ENCODE data around the gene MGMT.

The MGMT gene

DNA sequence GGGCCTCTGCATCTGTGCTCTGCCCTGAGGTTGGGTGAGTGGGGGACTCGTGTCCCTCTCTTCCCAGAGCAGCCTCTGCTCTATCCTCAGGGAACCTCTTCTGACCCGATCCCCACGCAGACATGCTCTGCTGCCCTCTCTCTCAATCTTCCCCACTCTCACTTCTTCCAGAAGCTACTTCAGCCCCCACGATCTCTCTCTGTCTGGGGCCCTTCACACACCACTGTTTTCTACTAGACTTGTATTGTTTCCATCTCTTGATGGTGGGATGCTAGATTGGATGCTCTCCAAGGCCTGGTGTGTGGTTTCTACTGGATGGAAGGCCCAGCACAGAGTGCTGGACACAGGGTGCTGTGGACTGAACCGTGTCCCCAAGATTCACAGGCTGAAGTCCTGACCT is 10.0 kb downstream of the MGMT start:
- no peak for DNase-seq (ENCODE audit: extremely low read depth, low read depth)
- TF ChIP-seq, protein P1, sequence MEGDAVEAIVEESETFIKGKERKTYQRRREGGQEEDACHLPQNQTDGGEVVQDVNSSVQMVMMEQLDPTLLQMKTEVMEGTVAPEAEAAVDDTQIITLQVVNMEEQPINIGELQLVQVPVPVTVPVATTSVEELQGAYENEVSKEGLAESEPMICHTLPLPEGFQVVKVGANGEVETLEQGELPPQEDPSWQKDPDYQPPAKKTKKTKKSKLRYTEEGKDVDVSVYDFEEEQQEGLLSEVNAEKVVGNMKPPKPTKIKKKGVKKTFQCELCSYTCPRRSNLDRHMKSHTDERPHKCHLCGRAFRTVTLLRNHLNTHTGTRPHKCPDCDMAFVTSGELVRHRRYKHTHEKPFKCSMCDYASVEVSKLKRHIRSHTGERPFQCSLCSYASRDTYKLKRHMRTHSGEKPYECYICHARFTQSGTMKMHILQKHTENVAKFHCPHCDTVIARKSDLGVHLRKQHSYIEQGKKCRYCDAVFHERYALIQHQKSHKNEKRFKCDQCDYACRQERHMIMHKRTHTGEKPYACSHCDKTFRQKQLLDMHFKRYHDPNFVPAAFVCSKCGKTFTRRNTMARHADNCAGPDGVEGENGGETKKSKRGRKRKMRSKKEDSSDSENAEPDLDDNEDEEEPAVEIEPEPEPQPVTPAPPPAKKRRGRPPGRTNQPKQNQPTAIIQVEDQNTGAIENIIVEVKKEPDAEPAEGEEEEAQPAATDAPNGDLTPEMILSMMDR (IDR thresholded peaks at IDR 0.05; ENCODE audit: low read depth, low read length) = no peak

GRCh38 chr10:129481641-129482040 is 14.6 kb downstream of the MGMT start:
- no peak for DNase-seq (ENCODE audit: extremely low read depth, low read depth)
- TF ChIP-seq, protein P1 (IDR thresholded peaks at IDR 0.05; ENCODE audit: low read depth, low read length) = no peak

GRCh38 chr10:129483430-129484010 is 16.5 kb downstream of the MGMT start:
- no peak for DNase-seq (ENCODE audit: extremely low read depth, low read depth)
- TF ChIP-seq, protein P1 (IDR thresholded peaks at IDR 0.05; ENCODE audit: low read depth, low read length) = no peak

GRCh38 chr10:129486805-129487204 is 19.8 kb downstream of the MGMT start:
- TF ChIP-seq, protein P1 (IDR thresholded peaks at IDR 0.05; ENCODE audit: low read depth, low read length) = no peak
- no peak for DNase-seq (ENCODE audit: extremely low read depth, low read depth)

DNA sequence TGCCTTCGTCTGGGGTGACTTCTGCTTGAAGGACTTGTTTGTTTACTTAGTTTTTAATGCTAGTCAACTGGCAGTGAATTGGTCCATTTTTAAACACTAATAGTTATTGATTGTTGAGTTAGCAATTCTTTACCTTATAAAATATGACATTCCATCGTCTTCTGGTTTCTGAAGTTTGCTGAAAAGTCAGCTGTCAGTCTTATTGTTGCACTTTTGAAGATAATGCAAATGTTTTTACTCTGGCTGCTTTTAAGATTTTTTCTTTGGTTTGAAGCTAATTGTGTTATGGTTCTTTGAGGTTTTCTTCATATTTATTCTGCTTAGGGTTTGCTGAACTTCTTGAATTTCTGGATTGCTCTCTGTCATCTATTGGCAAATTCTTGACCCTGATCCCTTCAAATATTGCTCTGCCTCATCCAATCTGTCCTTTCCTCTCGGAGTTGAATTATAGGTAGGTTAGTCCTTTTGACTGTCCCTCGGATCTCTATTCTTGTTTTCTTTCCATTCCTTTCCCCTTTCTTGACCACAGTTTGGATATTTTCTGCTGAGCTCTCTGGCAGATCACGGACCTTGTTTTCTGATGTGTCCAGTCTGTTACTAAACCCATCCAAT is 24.2 kb downstream of the MGMT start:
- TF ChIP-seq, protein P1 (IDR thresholded peaks at IDR 0.05; ENCODE audit: low read depth, low read length) = no peak
- DNase-seq (ENCODE audit: extremely low read depth, low read depth) = no peak

DNA sequence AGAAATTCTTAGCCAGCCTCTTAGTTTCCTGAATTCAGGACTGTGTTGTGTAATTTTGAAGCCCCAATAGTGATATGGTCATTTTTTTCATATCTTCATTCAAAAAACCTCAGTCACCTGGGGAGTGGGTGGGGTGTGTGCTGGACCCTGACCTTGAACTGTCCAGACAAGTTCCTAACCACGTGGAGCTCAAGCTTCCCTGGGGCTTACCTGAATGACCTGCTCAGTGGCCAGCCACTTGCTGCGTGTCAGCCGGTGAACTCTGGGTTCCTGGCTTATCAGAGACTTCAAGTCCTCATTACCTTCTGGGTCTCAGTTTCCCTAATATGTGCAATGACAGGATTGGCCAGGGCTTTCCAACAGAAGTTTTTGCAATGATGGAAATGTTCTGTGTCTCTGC is 27.1 kb downstream of the MGMT start:
- TF ChIP-seq, protein P1 (IDR thresholded peaks at IDR 0.05; ENCODE audit: low read depth, low read length) = no peak
- DNase-seq (ENCODE audit: extremely low read depth, low read depth) = no peak

DNA sequence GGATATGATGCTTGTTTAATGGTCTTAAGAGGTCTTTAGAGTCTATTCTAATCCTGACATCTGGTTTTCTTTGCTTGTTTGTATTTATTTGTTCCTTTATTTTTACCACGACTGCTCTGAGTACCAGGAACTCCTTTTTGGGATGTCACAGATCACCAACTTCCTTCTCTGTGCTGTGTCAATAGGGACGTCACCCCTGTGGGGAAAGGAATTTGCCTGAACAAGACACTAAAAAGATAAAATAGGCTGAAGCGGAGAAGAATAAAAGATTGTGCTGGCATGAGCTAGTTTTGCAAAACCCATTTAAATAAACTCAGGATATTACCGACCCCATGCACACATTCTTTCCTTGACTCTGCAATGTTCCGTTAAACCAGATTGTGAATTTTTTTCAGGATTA is 27.7 kb downstream of the MGMT start:
- TF ChIP-seq, protein P1 (IDR thresholded peaks at IDR 0.05; ENCODE audit: low read depth, low read length) = no peak
- DNase-seq (ENCODE audit: extremely low read depth, low read depth) = no peak
